ENCODE data around the gene RXFP3. TPM values are rescaled to one million over a fixed set of nuclear protein-coding genes. Genes with fewer than 3 reads are reported as not detected.

Gene RXFP3
- total RNA-seq, 2 donors from 2014 or later = not detected

DNA sequence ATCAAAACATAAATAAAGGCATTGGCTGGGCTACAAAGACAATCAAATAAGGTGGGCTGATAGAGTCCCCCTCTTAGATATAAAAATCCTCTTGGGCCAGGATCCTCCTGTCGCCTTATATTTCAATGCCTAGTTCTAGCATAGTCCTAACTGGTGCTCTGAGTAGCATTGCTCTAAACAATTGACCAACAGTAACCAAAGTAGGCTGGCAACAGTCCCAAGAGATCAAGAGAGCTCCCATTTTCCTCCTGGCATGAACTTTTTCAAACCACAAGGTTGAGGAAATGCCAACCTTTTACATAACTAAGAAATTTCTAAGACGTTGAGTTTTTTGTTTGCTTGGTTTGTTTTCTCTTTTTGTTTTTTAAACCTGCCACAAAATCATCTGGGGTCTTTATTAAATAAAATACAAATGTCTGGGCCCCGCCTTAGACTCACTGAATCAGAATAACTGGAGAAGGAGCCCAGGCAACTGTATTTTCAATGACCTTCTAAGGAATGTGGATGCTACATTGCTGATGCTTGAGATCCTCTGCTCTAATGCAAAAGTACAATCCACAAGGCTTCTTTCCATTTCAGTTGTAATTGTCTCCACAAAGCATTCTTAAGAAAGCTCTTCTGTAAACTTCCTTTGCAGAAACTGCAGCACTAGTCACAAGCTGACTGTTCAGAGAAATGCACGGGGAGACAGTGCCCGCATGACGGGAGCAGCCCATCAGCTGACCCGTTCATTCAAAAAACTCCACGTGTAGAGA is 45.4 kb downstream of the RXFP3 start:
- 83 to 87% methylated on average over 8 of the region's 8 CpGs for WGBS, 2 donors
- ATAC-seq (no peak), DNase-seq (no peak)
- no peak overlapping the region for H3K27ac ChIP-seq
- H3K27me3 ChIP-seq = no peaks in the 10 kb centered on the region
- H3K36me3 ChIP-seq (replicated peaks in 1 of 2; ENCODE audit: insufficient read depth in 1 of 2, low read depth in 2 of 2) = no peaks in the 10 kb centered on the region
- H3K9me3 ChIP-seq = no peaks in the 10 kb centered on the region
- H3K4me1 ChIP-seq = peaks cover 17% of the 10 kb centered on the region
- H3K4me3 ChIP-seq = no peak overlapping the region
- intact Hi-C loops (cut with DNase I) = no loop called here
- no peak for TF ChIP-seq POLR2A (IDR thresholded peaks at IDR 0.05)
- TF ChIP-seq, protein P1, sequence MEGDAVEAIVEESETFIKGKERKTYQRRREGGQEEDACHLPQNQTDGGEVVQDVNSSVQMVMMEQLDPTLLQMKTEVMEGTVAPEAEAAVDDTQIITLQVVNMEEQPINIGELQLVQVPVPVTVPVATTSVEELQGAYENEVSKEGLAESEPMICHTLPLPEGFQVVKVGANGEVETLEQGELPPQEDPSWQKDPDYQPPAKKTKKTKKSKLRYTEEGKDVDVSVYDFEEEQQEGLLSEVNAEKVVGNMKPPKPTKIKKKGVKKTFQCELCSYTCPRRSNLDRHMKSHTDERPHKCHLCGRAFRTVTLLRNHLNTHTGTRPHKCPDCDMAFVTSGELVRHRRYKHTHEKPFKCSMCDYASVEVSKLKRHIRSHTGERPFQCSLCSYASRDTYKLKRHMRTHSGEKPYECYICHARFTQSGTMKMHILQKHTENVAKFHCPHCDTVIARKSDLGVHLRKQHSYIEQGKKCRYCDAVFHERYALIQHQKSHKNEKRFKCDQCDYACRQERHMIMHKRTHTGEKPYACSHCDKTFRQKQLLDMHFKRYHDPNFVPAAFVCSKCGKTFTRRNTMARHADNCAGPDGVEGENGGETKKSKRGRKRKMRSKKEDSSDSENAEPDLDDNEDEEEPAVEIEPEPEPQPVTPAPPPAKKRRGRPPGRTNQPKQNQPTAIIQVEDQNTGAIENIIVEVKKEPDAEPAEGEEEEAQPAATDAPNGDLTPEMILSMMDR (IDR thresholded peaks at IDR 0.05) = no peak

DNA sequence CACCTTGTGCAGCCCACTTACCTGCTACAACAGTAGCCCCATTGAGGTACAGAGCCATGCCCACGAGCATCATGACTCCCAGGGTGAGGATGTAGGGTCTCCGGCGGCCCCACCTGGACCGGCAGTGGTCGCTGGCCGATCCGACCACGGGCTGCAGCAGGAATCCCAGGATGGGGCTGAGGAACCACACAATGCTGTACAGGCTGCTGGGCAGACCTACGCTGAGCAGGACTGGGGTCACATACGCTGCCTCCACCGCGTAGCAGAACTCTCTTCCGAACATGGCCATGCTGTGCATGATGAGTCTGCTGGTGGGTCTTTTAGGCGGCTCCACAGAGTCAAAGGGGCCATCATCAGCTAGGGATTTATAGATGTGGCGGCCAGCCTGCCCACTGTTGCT is 48.0 kb downstream of the RXFP3 start:
- no peak overlapping the region for H3K27ac ChIP-seq
- H3K4me1 ChIP-seq = peaks cover 17% of the 10 kb centered on the region
- TF ChIP-seq, protein P1 (IDR thresholded peaks at IDR 0.05) = no peak
- no peak for TF ChIP-seq POLR2A (IDR thresholded peaks at IDR 0.05)
- H3K9me3 ChIP-seq = no peaks in the 10 kb centered on the region
- intact Hi-C loops (cut with DNase I) = no loop called here
- H3K4me3 ChIP-seq = no peak overlapping the region
- DNase-seq (no peak), ATAC-seq (no peak)
- H3K36me3 ChIP-seq (replicated peaks in 1 of 2; ENCODE audit: insufficient read depth in 1 of 2, low read depth in 2 of 2) = peaks cover 0 to 7% of the 10 kb centered on the region in 2 donors
- 94 to 96% methylated on average over 12 to 15 of the region's 15 CpGs for WGBS, 2 donors
- no peaks in the 10 kb centered on the region for H3K27me3 ChIP-seq

DNA sequence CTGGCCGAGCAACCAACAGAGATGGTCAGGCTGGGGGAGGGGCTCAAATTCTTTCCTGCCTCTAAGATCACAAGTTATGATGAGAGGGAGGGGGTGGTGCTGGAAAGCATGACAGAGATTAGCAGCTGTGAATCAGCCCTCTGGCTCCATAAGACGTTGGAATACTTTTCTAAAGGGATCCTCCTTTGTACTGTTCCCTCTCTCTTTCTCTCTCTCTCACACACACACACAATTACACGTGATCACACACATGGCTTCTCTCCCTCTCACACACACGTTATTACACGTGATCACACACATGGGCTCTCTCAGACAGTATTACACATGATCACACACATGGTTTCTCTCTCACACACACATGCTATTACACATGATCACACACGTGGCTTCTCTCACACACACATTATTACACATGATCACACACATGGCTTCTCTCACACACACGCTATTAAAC is 48.5 kb downstream of the RXFP3 start, which contains the start of gene SLC45A2:
Gene SLC45A2, minus strand, starts transcription at position 23 of the 454 bp plus-strand sequence. CDS start 110 bp downstream, outside the sequence.
- H3K9me3 ChIP-seq = no peaks in the 10 kb centered on the region
- H3K27ac ChIP-seq = no peak within 1 kb of the TSS
- DNase-seq (no peak), ATAC-seq (no peak)
- H3K36me3 ChIP-seq (replicated peaks in 1 of 2; ENCODE audit: insufficient read depth in 1 of 2, low read depth in 2 of 2) = peaks cover 0 to 7% of the 10 kb centered on the region in 2 donors
- H3K4me1 ChIP-seq = peaks cover 15% of the 10 kb centered on the region
- TF ChIP-seq, protein P1 (IDR thresholded peaks at IDR 0.05) = no peak
- TF ChIP-seq POLR2A (IDR thresholded peaks at IDR 0.05) = no peak
- no peak within 1 kb of the TSS for H3K4me3 ChIP-seq
- 74 to 78% methylated on average over 7 of the region's 7 CpGs for WGBS, 2 donors
- intact Hi-C loops (cut with DNase I) = no loop called here
- no peaks in the 10 kb centered on the region for H3K27me3 ChIP-seq

DNA sequence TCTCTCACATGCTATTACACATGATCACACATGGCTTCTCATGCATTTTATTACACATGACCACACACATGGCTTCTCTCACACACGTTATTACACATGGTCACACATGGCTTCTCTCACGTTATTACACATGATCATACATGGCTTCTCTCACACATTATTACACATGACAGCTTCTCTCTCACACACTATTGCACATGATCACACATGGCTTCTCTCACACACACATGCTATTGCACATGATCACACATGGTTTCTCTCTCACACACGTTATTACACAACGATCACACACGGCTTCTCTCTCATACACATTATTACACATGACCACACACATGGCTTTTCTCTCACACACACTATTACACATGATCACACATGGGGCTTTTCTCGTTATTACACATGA is 49.3 kb downstream of the RXFP3 start:
- DNase-seq (no peak), ATAC-seq (no peak)
- H3K4me1 ChIP-seq = peaks cover 8% of the 10 kb centered on the region
- peaks cover 0 to 7% of the 10 kb centered on the region in 2 donors for H3K36me3 ChIP-seq (replicated peaks in 1 of 2; ENCODE audit: insufficient read depth in 1 of 2, low read depth in 2 of 2)
- intact Hi-C loops (cut with DNase I) = no loop called here
- H3K27me3 ChIP-seq = no peaks in the 10 kb centered on the region
- H3K27ac ChIP-seq = no peak overlapping the region
- WGBS, 2 donors = 92 to 96% methylated on average over 6 of the region's 6 CpGs
- no peaks in the 10 kb centered on the region for H3K9me3 ChIP-seq
- H3K4me3 ChIP-seq = no peak overlapping the region
- TF ChIP-seq, protein P1 (IDR thresholded peaks at IDR 0.05) = no peak
- no peak for TF ChIP-seq POLR2A (IDR thresholded peaks at IDR 0.05)

Small RNA genes within 50 kb of the gene (small RNA-seq; reads per million reads assigned to genes)
- not detected for gene RNU6-923P

Other genes with a start within 250 kb of the RXFP3 start
- gene ADAMTS12, start 44.4 kb upstream of the RXFP3 start, total RNA-seq = 1 to 10 TPM; 2.3 to 8.9 TPM
- not detected for gene SLC45A2, start 48.3 kb downstream of the RXFP3 start, total RNA-seq
- gene AMACR, start 71.7 kb downstream of the RXFP3 start, total RNA-seq = 1 to 10 TPM; 5.4 to 7.3 TPM
- gene C1QTNF3, start 106.8 kb downstream of the RXFP3 start, total RNA-seq = 1 to 10 TPM in 1 of 2 donors, under 1 TPM in 1; 0.99 to 8.3 TPM